ENCODE results near the gene BORCS6. TPM values are rescaled to one million over a fixed set of nuclear protein-coding genes. Genes with fewer than 3 reads are reported as not detected.
A peak's percentile ranks its signal among the peaks of the same experiment; 100 is the strongest.

BORCS6 gene
- total and polyA plus RNA-seq, 2 of the 13 experiments (the other 11 are each of a cell fraction or from before 2014, with no cell fraction given): 2.0 to 5.1 TPM

DNA sequence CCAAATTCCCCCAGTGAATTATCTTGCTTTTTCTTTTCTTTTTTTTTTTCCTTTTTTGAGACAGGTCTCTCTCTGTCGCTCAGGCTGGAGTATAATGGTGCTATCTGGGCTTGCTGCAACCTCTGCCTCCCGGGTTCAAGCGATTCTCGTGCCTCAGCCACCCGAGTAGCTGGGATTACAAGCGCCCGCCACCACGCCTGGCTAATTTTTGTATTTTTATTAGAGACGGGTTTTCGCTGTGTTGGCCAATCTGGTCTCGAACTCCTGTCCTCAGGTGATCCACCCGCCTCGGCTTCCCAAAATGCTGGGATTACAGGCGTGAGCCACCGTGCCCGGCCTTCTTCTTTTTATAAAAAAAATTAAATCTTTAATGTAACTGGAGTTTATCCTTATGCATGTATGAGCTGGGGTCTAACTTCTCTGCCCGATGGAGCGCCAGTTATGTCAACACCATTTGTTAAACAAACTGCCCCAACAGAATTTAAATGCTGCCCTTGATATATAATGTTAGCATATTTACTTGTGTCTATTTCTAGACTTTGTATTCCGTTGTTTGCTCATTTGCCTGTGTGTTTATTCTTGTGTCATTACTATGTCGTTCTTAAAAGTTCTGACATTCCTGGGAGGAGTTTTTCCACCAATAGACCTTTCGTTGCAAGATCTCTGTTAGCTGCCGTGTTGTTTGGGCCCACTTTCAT, 20.9 kb upstream of the BORCS6 start (continued):
- TF ChIP-seq, protein P1, sequence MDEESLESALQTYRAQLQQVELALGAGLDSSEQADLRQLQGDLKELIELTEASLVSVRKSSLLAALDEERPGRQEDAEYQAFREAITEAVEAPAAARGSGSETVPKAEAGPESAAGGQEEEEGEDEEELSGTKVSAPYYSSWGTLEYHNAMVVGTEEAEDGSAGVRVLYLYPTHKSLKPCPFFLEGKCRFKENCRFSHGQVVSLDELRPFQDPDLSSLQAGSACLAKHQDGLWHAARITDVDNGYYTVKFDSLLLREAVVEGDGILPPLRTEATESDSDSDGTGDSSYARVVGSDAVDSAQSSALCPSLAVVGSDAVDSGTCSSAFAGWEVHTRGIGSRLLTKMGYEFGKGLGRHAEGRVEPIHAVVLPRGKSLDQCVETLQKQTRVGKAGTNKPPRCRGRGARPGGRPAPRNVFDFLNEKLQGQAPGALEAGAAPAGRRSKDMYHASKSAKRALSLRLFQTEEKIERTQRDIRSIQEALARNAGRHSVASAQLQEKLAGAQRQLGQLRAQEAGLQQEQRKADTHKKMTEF (CRISPR knock-in tag; IDR thresholded peaks at IDR 0.05): peak; percentile 43; the same call in 1 of the 2 replicates

DNA sequence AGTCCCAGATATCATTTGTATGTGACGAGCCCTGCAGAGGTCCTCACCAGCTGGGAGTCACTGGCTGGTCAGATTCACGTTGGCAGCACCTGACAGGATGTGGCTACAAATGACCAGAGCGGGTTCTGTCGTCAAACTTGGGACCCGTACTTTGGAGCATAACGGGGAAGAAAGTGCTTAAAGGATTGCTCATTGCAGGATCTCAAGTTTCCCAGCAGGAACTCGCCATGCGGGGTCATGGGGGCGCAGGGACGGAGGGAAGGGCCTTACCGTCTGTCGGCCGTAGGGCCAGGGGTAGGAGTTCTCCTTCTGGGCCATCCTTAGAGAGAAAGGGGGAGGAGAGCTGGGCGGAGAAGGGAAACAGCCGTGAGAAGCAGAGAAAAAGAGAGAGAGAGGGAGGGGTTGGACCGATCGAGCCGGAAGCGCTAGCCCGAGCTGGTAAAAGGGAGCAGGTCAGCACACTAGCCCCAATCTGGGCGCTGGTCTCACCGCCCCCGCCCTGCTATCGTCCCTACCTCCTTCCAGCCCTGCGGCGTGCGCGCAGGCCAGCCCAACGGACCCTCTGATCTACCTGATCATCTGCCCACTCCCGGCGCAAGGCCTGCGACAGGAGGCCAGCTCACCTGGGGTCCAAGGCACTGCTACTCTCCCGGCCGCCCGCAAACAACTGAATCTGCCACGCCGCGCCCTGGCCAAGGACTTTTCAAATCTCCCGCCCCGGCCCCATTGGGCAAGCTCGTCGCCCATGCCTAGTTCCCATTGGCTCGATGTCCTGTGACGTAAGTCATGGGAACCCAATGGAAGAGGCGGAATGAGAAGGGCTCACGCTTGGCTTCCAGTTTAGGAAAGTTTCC, 20.2 kb upstream of the BORCS6 start, which contains the start of gene AURKB:
AURKB (minus strand) TSS at position 669 of the 854 bp plus-strand sequence; CDS start at position 318, 351 bp downstream.
- Histone ChIP-seq H2AFZ (ENCODE audit: low read length) (no peak within 1 kb of the TSS), H3K4me2 (ENCODE audit: low read depth, low read length) (peak within 1 kb of the TSS; percentile 87), H3K27ac (ENCODE audit: extremely low read length, insufficient read depth, low read length) (peak within 1 kb of the TSS; percentile 91), H3K9ac (ENCODE audit: insufficient read depth, low read depth, low read length) (peak within 1 kb of the TSS; percentile 87), H3K36me3 (replicated peaks in 1 of 2; ENCODE audit: control insufficient read depth in 1 of 2, insufficient read depth in 2 of 2, low read length in 2 of 2) (peaks cover 0 to 27% of the 10 kb centered on the region in 2 experiments; a peak in 3 of 5 replicates), H3K79me2 (ENCODE audit: insufficient read depth, low read length) (peaks cover 28% of the 10 kb centered on the region), H3K9me3 (ENCODE audit: low read length) (no peaks in the 10 kb centered on the region), H4K20me1 (ENCODE audit: insufficient read depth, low read length) (no peaks in the 10 kb centered on the region), H3K4me1 (ENCODE audit: insufficient read depth, low read length) (peaks cover 41% of the 10 kb centered on the region), H3K27me3 (ENCODE audit: control insufficient read depth in 1 of 2, insufficient read depth in 2 of 2, low read length in 2 of 2) (no peaks in the 10 kb centered on the region; a peak in 1 of 5 replicates), H3K4me3 (replicated peaks in 1 of 3; ENCODE audit: insufficient read depth in 1 of 3, low read depth in 2 of 3, low read length in 3 of 3) (peak within 1 kb of the TSS; percentile 71 to 87 (median 75))
- no TSS peak for BruUV-seq (replicated peaks)
- ChIA-PET POLR2A (interaction anchor here (0.7 to 6.5 kb wide), 11 partner anchors 10 to 294 kb away, joined by 3 to 105 read pairs (median 5); partner anchors contain the start of genes BORCS6, CTC1, RANGRF and RNF227), CTCF (ENCODE audit: low intra/inter-chr PET ratio, low total read pairs) (no interaction called here)
- DNase-seq (ENCODE audit: low spot score) (peak; percentile 96), ATAC-seq (peak; percentile 82), FAIRE-seq (peak; percentile 98)
- in situ Hi-C loops (cut with HindIII; ENCODE audit: extremely low pct_ligation_motif_present, low pct_unique_long_range_greater_than_20kb) (no loop called here), intact Hi-C loops (cut with micrococcal nuclease; ENCODE audit: unreplicated experiment) (loop anchor here (1.0 kb wide), 1 partner anchor 37 kb away; no protein-coding TSS in a partner anchor)
- 2% methylated on average over 26 of the region's 46 CpGs for WGBS (ENCODE audit: low lambda C conversion rate)
- TF ChIP-seq MEIS2 (CRISPR knock-in tag; IDR thresholded peaks at IDR 0.05) (0 out of 2 replicates have a peak, but pooled peaks have one; percentile 40), CEBPG (CRISPR knock-in tag; IDR thresholded peaks at IDR 0.05) (peak; percentile 48; the same call in 1 of the 2 replicates), TSC22D2 (CRISPR knock-in tag; IDR thresholded peaks at IDR 0.05; ENCODE audit: borderline replicate concordance) (no peak), CENPX (CRISPR knock-in tag; IDR thresholded peaks at IDR 0.05) (no peak), ZNF331 (CRISPR knock-in tag; IDR thresholded peaks at IDR 0.05) (no peak), TBL1XR1 (IDR thresholded peaks at IDR 0.05; ENCODE audit: borderline replicate concordance, low read length, partially characterized antibody) (no peak), IRF2 (CRISPR knock-in tag; IDR thresholded peaks at IDR 0.05) (0 out of 2 replicates have a peak, but pooled peaks have one; percentile 32), TBP (CRISPR knock-in tag; IDR thresholded peaks at IDR 0.05) (no peak), NCOA1 (CRISPR knock-in tag; IDR thresholded peaks at IDR 0.05) (no peak), CBFB (CRISPR knock-in tag; IDR thresholded peaks at IDR 0.05) (peak; percentile 44; the same call in 1 of the 2 replicates)
- TF ChIP-seq, protein P2, sequence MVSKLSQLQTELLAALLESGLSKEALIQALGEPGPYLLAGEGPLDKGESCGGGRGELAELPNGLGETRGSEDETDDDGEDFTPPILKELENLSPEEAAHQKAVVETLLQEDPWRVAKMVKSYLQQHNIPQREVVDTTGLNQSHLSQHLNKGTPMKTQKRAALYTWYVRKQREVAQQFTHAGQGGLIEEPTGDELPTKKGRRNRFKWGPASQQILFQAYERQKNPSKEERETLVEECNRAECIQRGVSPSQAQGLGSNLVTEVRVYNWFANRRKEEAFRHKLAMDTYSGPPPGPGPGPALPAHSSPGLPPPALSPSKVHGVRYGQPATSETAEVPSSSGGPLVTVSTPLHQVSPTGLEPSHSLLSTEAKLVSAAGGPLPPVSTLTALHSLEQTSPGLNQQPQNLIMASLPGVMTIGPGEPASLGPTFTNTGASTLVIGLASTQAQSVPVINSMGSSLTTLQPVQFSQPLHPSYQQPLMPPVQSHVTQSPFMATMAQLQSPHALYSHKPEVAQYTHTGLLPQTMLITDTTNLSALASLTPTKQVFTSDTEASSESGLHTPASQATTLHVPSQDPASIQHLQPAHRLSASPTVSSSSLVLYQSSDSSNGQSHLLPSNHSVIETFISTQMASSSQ (IDR thresholded peaks at IDR 0.05; ENCODE audit: low read depth): no peak
- TF ChIP-seq, protein P2 (CRISPR knock-in tag; IDR thresholded peaks at IDR 0.05; ENCODE audit: borderline replicate concordance): 0 out of 2 replicates have a peak, but pooled peaks have one; percentile 27
- TF ChIP-seq, protein P3, sequence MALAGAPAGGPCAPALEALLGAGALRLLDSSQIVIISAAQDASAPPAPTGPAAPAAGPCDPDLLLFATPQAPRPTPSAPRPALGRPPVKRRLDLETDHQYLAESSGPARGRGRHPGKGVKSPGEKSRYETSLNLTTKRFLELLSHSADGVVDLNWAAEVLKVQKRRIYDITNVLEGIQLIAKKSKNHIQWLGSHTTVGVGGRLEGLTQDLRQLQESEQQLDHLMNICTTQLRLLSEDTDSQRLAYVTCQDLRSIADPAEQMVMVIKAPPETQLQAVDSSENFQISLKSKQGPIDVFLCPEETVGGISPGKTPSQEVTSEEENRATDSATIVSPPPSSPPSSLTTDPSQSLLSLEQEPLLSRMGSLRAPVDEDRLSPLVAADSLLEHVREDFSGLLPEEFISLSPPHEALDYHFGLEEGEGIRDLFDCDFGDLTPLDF (CRISPR knock-in tag; IDR thresholded peaks at IDR 0.05): peak; percentile 98

Data from HepG2 (cell line).